Measurements from ENCODE around the gene TAC4. TPM values are rescaled to one million over a fixed set of nuclear protein-coding genes. Genes with fewer than 3 reads are reported as not detected.

Gene TAC4
- total and polyA plus RNA-seq, 9 of the 15 experiments (the other 6 are each of a cell fraction or from before 2014, with no cell fraction given), result 0.17 TPM; not detected in 8

GRCh38 chr17:49788478-49789242 lies 59.2 kb downstream of the TAC4 start, which contains the start of gene KAT7 (continued):
- TF ChIP-seq ETS1 (conservative IDR thresholded peaks at IDR 0.05; ENCODE audit: control insufficient read depth, low read depth, low read length) (peak; percentile 95), ZNF764 (CRISPR knock-in tag; IDR thresholded peaks at IDR 0.05; ENCODE audit: low read depth) (0 out of 2 replicates have a peak, but pooled peaks have one; percentile 56), MITF (IDR thresholded peaks at IDR 0.05) (peak; percentile 86), E2F1 (CRISPR knock-in tag; IDR thresholded peaks at IDR 0.05) (0 out of 2 replicates have a peak, but pooled peaks have one; percentile 42), YY1 (IDR thresholded peaks at IDR 0.05; ENCODE audit: borderline replicate concordance in 1 of 3, control insufficient read depth in 1 of 3, extremely low read depth in 1 of 3, insufficient read depth in 3 of 3, insufficient read length in 1 of 3, insufficient replicate concordance in 2 of 3, low read depth in 1 of 3, low read length in 2 of 3) (peak; percentile 98 to 100 (median 100)), GATA2 (CRISPR knock-in tag; IDR thresholded peaks at IDR 0.05) (no peak), GATAD2A (IDR thresholded peaks at IDR 0.05) (no peak), ZNF212 (CRISPR knock-in tag; IDR thresholded peaks at IDR 0.05) (0 out of 2 replicates have a peak, but pooled peaks have one; percentile 58), MBD2 (IDR thresholded peaks at IDR 0.05; ENCODE audit: borderline replicate concordance, low read depth) (peak; percentile 100), TAL1 (IDR thresholded peaks at IDR 0.05) (no peak), SP1 (CRISPR knock-in tag; IDR thresholded peaks at IDR 0.05) (peak; percentile 93), ID3 (CRISPR knock-in tag; IDR thresholded peaks at IDR 0.05) (no peak), ID3 (tag; IDR thresholded peaks at IDR 0.05) (peak; percentile 44; the same call in 1 of the 2 replicates), TEAD4 (IDR thresholded peaks at IDR 0.05; ENCODE audit: low read length) (no peak; the same call in 1 of the 2 replicates), TEAD4 (CRISPR knock-in tag; IDR thresholded peaks at IDR 0.05; ENCODE audit: borderline replicate concordance) (no peak), SREBF2 (CRISPR knock-in tag; IDR thresholded peaks at IDR 0.05) (no peak), ETS2 (tag; IDR thresholded peaks at IDR 0.05; ENCODE audit: borderline replicate concordance, poor library complexity, severe bottlenecking) (no peak), ZBTB11 (CRISPR knock-in tag; IDR thresholded peaks at IDR 0.05) (peak in 1 of 3 experiments; percentile 84; a peak in 2 of 6 replicates)

Measured in K562 (cell line).